GM23338 (cell line): ENCODE results near the gene KPNA6. TPM values are rescaled to one million over a fixed set of nuclear protein-coding genes. Genes with fewer than 3 reads are reported as not detected.
A peak's percentile ranks its signal among the peaks of the same experiment; 100 is the strongest.

ENCODE experiments used
- ATAC-seq: fragments of 200-7000 bp; cut with Tn5 transposase; 3 replicates; pipeline ENCODE4 v1.9.1; 2020
- DNase-seq: peaks from one replicate; pipeline ENCODE4 v3.0.0-alpha.2; 2015; ENCODE audit warnings: low spot score
- H2AFZ ChIP-seq: fragments of 200-600 bp; sonication (generic); 2 replicates; pipeline ENCODE4 v1.8.0; 2016; ENCODE audit warnings: antibody characterized with exemption, mild to moderate bottlenecking, moderate library complexity
- H3F3A ChIP-seq: fragments of 200-600 bp; sonication (generic); replicated peaks from 2 replicates; pipeline ENCODE4 v1.8.0; 2017; ENCODE audit warnings: antibody characterized with exemption, mixed run types, low read depth
- H3K27ac ChIP-seq: fragments of 200-600 bp; sonication (generic); 2 replicates; pipeline ENCODE4 v1.6.1; 2016; ENCODE audit warnings: low read depth
- H3K27me3 ChIP-seq: fragments of 200-600 bp; sonication (generic); 2 replicates; pipeline ENCODE4 v1.8.0; 2016; ENCODE audit warnings: mild to moderate bottlenecking, mixed run types, moderate library complexity; ENCODE audit not compliant: insufficient read depth
- H3K36me3 ChIP-seq: fragments of 200-600 bp; sonication (generic); 2 replicates; pipeline ENCODE4 v1.8.0; 2016; ENCODE audit warnings: mild to moderate bottlenecking; ENCODE audit not compliant: insufficient read depth
- H3K4me1 ChIP-seq: fragments of 200-600 bp; sonication (generic); 2 replicates; pipeline ENCODE4 v1.8.0; 2016; ENCODE audit warnings: mild to moderate bottlenecking, moderate library complexity; ENCODE audit not compliant: insufficient read depth
- H3K4me2 ChIP-seq: fragments of 200-600 bp; sonication (generic); 2 replicates; pipeline ENCODE4 v1.7.1; 2017; ENCODE audit warnings: mixed run types
- H3K4me3 ChIP-seq: fragments of 200-600 bp; sonication (generic); 2 replicates; pipeline ENCODE4 v1.6.1; 2016; ENCODE audit warnings: mixed run types
- H3K79me2 ChIP-seq: fragments of 200-600 bp; sonication (generic); replicated peaks from 2 replicates; pipeline ENCODE4 v1.8.0; 2017; ENCODE audit warnings: mild to moderate bottlenecking; ENCODE audit not compliant: insufficient read depth
- H3K9me2 ChIP-seq: fragments of 200-600 bp; sonication (generic); 2 replicates; pipeline ENCODE4 v1.8.0; 2017; ENCODE audit not compliant: insufficient read depth
- H4K20me1 ChIP-seq: fragments of 200-600 bp; sonication (generic); replicated peaks from 2 replicates; pipeline ENCODE4 v1.8.0; 2017; ENCODE audit warnings: mild to moderate bottlenecking; ENCODE audit not compliant: insufficient read depth
- H3K27ac Mint-ChIP-seq: 2 replicates; pipeline ENCODE4 v1.8.0; 2020; ENCODE audit warnings: inconsistent platforms, mild to moderate bottlenecking, moderate library complexity, mixed read lengths
- H3K27me3 Mint-ChIP-seq: 3 replicates; pipeline ENCODE4 v1.8.0; 2022; ENCODE audit warnings: low read depth, mild to moderate bottlenecking, moderate library complexity, mixed read lengths, inconsistent platforms; ENCODE audit not compliant: insufficient read depth, poor library complexity
- H3K36me3 Mint-ChIP-seq: 3 replicates; pipeline ENCODE4 v1.8.0; 2021; ENCODE audit warnings: low read depth, mild to moderate bottlenecking, inconsistent platforms, moderate library complexity, mixed read lengths
- H3K4me1 Mint-ChIP-seq: 3 replicates; pipeline ENCODE4 v1.8.0; 2020; ENCODE audit warnings: mild to moderate bottlenecking, inconsistent platforms, mixed read lengths
- H3K4me3 Mint-ChIP-seq: 3 replicates; pipeline ENCODE4 v1.8.0; 2021; ENCODE audit warnings: moderate library complexity, mild to moderate bottlenecking, inconsistent platforms, mixed read lengths
- H3K9me3 Mint-ChIP-seq: 3 replicates; pipeline ENCODE4 v1.8.0; 2020; ENCODE audit warnings: moderate library complexity, mild to moderate bottlenecking, inconsistent platforms, mixed read lengths
- CREB1 ChIP-seq: fragments of 250-450 bp; sonication (Bioruptor Pico); IDR thresholded peaks from 2 replicates; pipeline ENCODE4 v1.5.0; 2020; ENCODE audit warnings: low read depth, mild to moderate bottlenecking, moderate library complexity
- CTCF ChIP-seq, 2 experiments: fragments of 200-600 bp in 1 of 2; sonication (generic) in 1 of 2; conservative IDR thresholded peaks; 2 replicates each; pipeline versions ENCODE4 v1.5.1 to v1.6.1; 2016 to 2017; ENCODE audit warnings: antibody characterized with exemption in 2 of 2, low read depth in 2 of 2, mild to moderate bottlenecking in 2 of 2, moderate library complexity in 1 of 2
- ETS1 ChIP-seq: IDR thresholded peaks from 2 replicates; pipeline ENCODE4 v1.6.1; 2016; ENCODE audit warnings: antibody characterized with exemption
- EZH2 ChIP-seq: fragments of 200-600 bp; sonication (generic); IDR thresholded peaks from one replicate; pipeline ENCODE4 v1.8.0; 2017; ENCODE audit warnings: antibody characterized with exemption, mild to moderate bottlenecking, low read depth; ENCODE audit not compliant: unreplicated experiment
- EZH2phosphoT487 ChIP-seq: fragments of 200-600 bp; sonication (generic); IDR thresholded peaks from one replicate; pipeline ENCODE4 v1.8.1; 2018; ENCODE audit warnings: antibody characterized with exemption; ENCODE audit not compliant: unreplicated experiment
- JUNB ChIP-seq: IDR thresholded peaks from one replicate; pipeline ENCODE4 v1.6.1; 2016; ENCODE audit warnings: antibody characterized with exemption; ENCODE audit not compliant: unreplicated experiment
- NANOG ChIP-seq: IDR thresholded peaks from 2 replicates; pipeline ENCODE4 v1.6.1; 2016; ENCODE audit warnings: antibody characterized with exemption, borderline replicate concordance
- POLR2AphosphoS5 ChIP-seq: IDR thresholded peaks from 2 replicates; pipeline ENCODE4 v1.6.1; 2016; ENCODE audit warnings: antibody characterized with exemption, low read depth
- REST ChIP-seq: IDR thresholded peaks from one replicate; pipeline ENCODE4 v1.6.1; 2018; ENCODE audit warnings: antibody characterized with exemption; ENCODE audit not compliant: unreplicated experiment
- STAT1 ChIP-seq: IDR thresholded peaks from one replicate; pipeline ENCODE4 v1.6.1; 2016; ENCODE audit warnings: antibody characterized with exemption; ENCODE audit not compliant: unreplicated experiment
- ZNF114 ChIP-seq: fragments of 250-450 bp; sonication (Bioruptor Pico); IDR thresholded peaks from 2 replicates; pipeline ENCODE4 v1.5.0; 2020; ENCODE audit warnings: mild to moderate bottlenecking, moderate library complexity
- ZNF331 ChIP-seq: fragments of 250-450 bp; sonication (Bioruptor Pico); IDR thresholded peaks from 2 replicates; pipeline ENCODE4 v1.5.0; 2020; ENCODE audit warnings: low read depth, mild to moderate bottlenecking, moderate library complexity
- polyA plus RNA-seq: library from polyadenylated mRNA; unstranded; fragments of >200 nt; fragmentation: Nextera tagmentation; extraction: Ambion mirVana; gene quantifications from 2 replicates; pipeline ENCODE4 v1.2.1, GENCODE V29; 2016
- total RNA-seq: library from RNA; depleted of rRNA; stranded (reverse); fragments of >200 nt; shearing (Covaris generic); gene quantifications from 2 replicates; pipeline ENCODE4 v1.2.3, GENCODE V29; 2014

KPNA6 gene
- total and polyA plus RNA-seq, 2 experiments from 2014 or later: 28.6 to 72.2 TPM

- TF ChIP-seq EZH2 (no peak), CTCF (conservative IDR thresholded peaks at IDR 0.05; ENCODE audit: low read depth in 2 of 2) (no peak), ETS1 (no peak), CREB1 (CRISPR knock-in tag) (no peak), JUNB (no peak), STAT1 (no peak)
Observed at GRCh38 chr1:32187850-32188249, 80.0 kb downstream of the KPNA6 start (continued).

- no peak for ATAC-seq
- Histone ChIP-seq H3K79me2 (0 out of 2 replicates have a peak, but pooled peaks cover 4% of the 10 kb centered on the region), H3K4me1 (no peaks in the 10 kb centered on the region), H2AFZ (no peak overlapping the region), H4K20me1 (peaks cover 13% of the 10 kb centered on the region), H3K27me3 (no peaks in the 10 kb centered on the region), H3K4me3 (no peak overlapping the region), H3K27ac (no peak overlapping the region), H3K4me2 (no peak overlapping the region), H3K9me2 (no peaks in the 10 kb centered on the region), H3F3A (peaks cover 10% of the 10 kb centered on the region; the same call in 1 of the 2 replicates), H3K36me3 (peaks cover 70% of the 10 kb centered on the region)
- no peak for DNase-seq
- H3K36me3 Mint-ChIP-seq: peaks cover 100% of the 10 kb centered on the region
- H3K4me3 Mint-ChIP-seq: no peak overlapping the region
- TF ChIP-seq ZNF114: no peak
- no peak for TF ChIP-seq CREB1 (CRISPR knock-in tag)
- TF ChIP-seq POLR2AphosphoS5: no peak
- no peak for TF ChIP-seq STAT1
- peak; percentile 27 for TF ChIP-seq EZH2phosphoT487
- H3K27me3 Mint-ChIP-seq: peaks cover 5% of the 10 kb centered on the region
- H3K4me1 Mint-ChIP-seq: peaks cover 3% of the 10 kb centered on the region
- no peaks in the 10 kb centered on the region for H3K9me3 Mint-ChIP-seq
- no peak overlapping the region for H3K27ac Mint-ChIP-seq
Observed at GRCh38 chr1:32192220-32192948, 84.5 kb downstream of the KPNA6 start.

- Mint-ChIP-seq H3K27ac (no peak overlapping the region), H3K27me3 (peaks cover 18% of the 10 kb centered on the region), H3K4me3 (no peak overlapping the region), H3K4me1 (peaks cover 26% of the 10 kb centered on the region), H3K36me3 (peaks cover 84% of the 10 kb centered on the region), H3K9me3 (no peaks in the 10 kb centered on the region)
- Histone ChIP-seq H3K27ac (no peak overlapping the region), H3F3A (peaks cover 23% of the 10 kb centered on the region; the same call in 1 of the 2 replicates), H4K20me1 (peaks cover 4% of the 10 kb centered on the region), H3K4me1 (peaks cover 16% of the 10 kb centered on the region), H3K27me3 (no peaks in the 10 kb centered on the region), H3K36me3 (peaks cover 50% of the 10 kb centered on the region), H3K9me2 (no peaks in the 10 kb centered on the region), H3K4me3 (no peak overlapping the region), H2AFZ (no peak overlapping the region), H3K79me2 (no peaks in the 10 kb centered on the region), H3K4me2 (no peak overlapping the region)
- DNase-seq (no peak), ATAC-seq (no peak)
- TF ChIP-seq REST: no peak
- TF ChIP-seq EZH2: no peak
- TF ChIP-seq NANOG: no peak
- no peak for TF ChIP-seq POLR2AphosphoS5
- no peak for TF ChIP-seq ZNF331 (CRISPR knock-in tag)
- TF ChIP-seq CTCF (conservative IDR thresholded peaks at IDR 0.05; ENCODE audit: low read depth in 2 of 2): no peak
- TF ChIP-seq JUNB: no peak
Observed at GRCh38 chr1:32194984-32195383, 87.1 kb downstream of the KPNA6 start.
